DND-41 (cell line): Measurements from ENCODE around the gene CHMP4B.

Source experiments
- ATAC-seq: fragments of 200-7000 bp; cut with Tn5 transposase; 3 replicates; pipeline ENCODE4 v1.9.1; 2021; ENCODE audit warnings: low read depth; ENCODE audit not compliant: insufficient read depth
- DNase-seq: peaks from one replicate; pipeline ENCODE4 v3.0.0-alpha.2; 2020
- H2AFZ ChIP-seq: 2 replicates; pipeline ENCODE4 v1.6.0; 2012; ENCODE audit warnings: low read depth, low read length
- H3K27ac ChIP-seq: 2 replicates; pipeline ENCODE4 v1.5.1; 2012; ENCODE audit warnings: low read length, inconsistent platforms
- H3K27me3 ChIP-seq: fragments of 200-600 bp; sonication (generic); 2 replicates; pipeline ENCODE4 v1.6.0; 2012; ENCODE audit warnings: low read length, mild to moderate bottlenecking, inconsistent platforms; ENCODE audit not compliant: insufficient read depth, poor library complexity
- H3K36me3 ChIP-seq: 2 replicates; pipeline ENCODE4 v1.5.1; 2012; ENCODE audit warnings: low read length, inconsistent platforms; ENCODE audit not compliant: insufficient read depth
- H3K4me1 ChIP-seq: 2 replicates; pipeline ENCODE4 v1.5.1; 2012; ENCODE audit warnings: mild to moderate bottlenecking, low read length; ENCODE audit not compliant: insufficient read depth
- H3K4me2 ChIP-seq: 2 replicates; pipeline ENCODE4 v1.6.0; 2012; ENCODE audit warnings: mild to moderate bottlenecking, moderate library complexity, low read length, inconsistent platforms; ENCODE audit not compliant: insufficient read depth
- H3K4me3 ChIP-seq, 2 experiments: fragments of 200-600 bp in 1 of 2; shearing (Covaris generic) in 1 of 2; 2 replicates each; pipeline ENCODE4 v1.5.1; 2012 to 2016; ENCODE audit warnings: inconsistent platforms in 2 of 2, low read length in 2 of 2, mild to moderate bottlenecking in 2 of 2, low read depth in 1 of 2, moderate library complexity in 1 of 2
- H3K79me2 ChIP-seq: 2 replicates; pipeline ENCODE4 v1.6.0; 2012; ENCODE audit warnings: low read length, inconsistent platforms; ENCODE audit not compliant: insufficient read depth
- H3K9ac ChIP-seq: 2 replicates; pipeline ENCODE4 v1.6.0; 2012; ENCODE audit warnings: low read depth, mild to moderate bottlenecking, inconsistent platforms, low read length, moderate library complexity
- H3K9me3 ChIP-seq: 2 replicates; pipeline ENCODE4 v1.5.1; 2012; ENCODE audit warnings: low read length, moderate library complexity, mild to moderate bottlenecking, inconsistent platforms; ENCODE audit not compliant: insufficient read depth, severe bottlenecking
- H4K20me1 ChIP-seq: 2 replicates; pipeline ENCODE4 v1.6.0; 2012; ENCODE audit warnings: low read length; ENCODE audit not compliant: insufficient read depth
- EZH2 ChIP-seq: IDR thresholded peaks from 3 replicates; pipeline ENCODE4 v1.6.1; 2012; ENCODE audit warnings: borderline replicate concordance, low read depth, mild to moderate bottlenecking, moderate library complexity, low read length, inconsistent platforms; ENCODE audit not compliant: severe bottlenecking
- TF ChIP-seq, protein P1 (sequence below): IDR thresholded peaks from 2 replicates; pipeline ENCODE4 v1.5.1; 2012; ENCODE audit warnings: borderline replicate concordance, low read length, moderate library complexity, mild to moderate bottlenecking; ENCODE audit not compliant: poor library complexity, severe bottlenecking; ENCODE audit errors: extremely low read depth

CHMP4B gene

DNA sequence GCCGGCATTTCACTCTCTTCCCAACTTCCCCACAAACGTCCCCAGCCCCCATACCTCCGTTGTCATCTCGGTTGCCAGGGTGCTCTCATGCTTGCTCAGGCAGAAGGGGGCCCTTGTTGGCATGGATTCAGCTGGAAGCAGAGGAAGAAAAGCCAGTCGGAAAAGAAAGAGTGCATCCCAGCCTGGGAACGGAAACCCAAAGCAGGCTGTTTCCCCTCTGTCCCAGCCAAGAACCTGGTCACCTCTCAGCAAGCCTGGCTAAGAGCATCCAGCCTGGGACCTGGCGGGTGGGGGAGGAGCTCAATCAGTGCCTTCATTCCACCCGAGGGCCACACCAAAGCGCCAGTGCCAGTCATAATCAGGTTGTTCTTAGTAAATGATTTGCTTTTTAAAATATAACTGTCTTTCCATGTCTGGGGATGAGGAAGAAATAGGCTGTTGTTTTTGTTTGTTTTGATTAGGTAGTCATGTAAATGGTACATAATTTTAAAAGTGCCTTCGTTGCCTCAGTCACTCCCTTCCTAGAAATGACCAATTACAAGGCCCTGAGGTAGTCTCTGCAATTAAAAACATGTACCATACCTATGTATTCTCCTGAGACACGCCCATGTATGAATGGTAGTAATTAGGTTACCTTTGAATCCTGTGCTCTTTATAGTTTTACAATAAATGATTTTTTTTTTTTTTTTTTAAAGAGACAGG lies 21.1 kb downstream of the CHMP4B start:
- Histone ChIP-seq H2AFZ (no peak overlapping the region), H3K4me2 (no peak overlapping the region), H3K4me1 (no peaks in the 10 kb centered on the region), H4K20me1 (peaks cover 77% of the 10 kb centered on the region), H3K27me3 (no peaks in the 10 kb centered on the region), H3K9ac (no peak overlapping the region), H3K4me3 (no peak overlapping the region), H3K36me3 (peaks cover 13% of the 10 kb centered on the region), H3K27ac (no peak overlapping the region), H3K79me2 (peaks cover 98% of the 10 kb centered on the region), H3K9me3 (no peaks in the 10 kb centered on the region)
- ATAC-seq = no peak
- DNase-seq = no peak
- no peak for TF ChIP-seq EZH2
- TF ChIP-seq, protein P1, sequence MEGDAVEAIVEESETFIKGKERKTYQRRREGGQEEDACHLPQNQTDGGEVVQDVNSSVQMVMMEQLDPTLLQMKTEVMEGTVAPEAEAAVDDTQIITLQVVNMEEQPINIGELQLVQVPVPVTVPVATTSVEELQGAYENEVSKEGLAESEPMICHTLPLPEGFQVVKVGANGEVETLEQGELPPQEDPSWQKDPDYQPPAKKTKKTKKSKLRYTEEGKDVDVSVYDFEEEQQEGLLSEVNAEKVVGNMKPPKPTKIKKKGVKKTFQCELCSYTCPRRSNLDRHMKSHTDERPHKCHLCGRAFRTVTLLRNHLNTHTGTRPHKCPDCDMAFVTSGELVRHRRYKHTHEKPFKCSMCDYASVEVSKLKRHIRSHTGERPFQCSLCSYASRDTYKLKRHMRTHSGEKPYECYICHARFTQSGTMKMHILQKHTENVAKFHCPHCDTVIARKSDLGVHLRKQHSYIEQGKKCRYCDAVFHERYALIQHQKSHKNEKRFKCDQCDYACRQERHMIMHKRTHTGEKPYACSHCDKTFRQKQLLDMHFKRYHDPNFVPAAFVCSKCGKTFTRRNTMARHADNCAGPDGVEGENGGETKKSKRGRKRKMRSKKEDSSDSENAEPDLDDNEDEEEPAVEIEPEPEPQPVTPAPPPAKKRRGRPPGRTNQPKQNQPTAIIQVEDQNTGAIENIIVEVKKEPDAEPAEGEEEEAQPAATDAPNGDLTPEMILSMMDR = no peak

DNA sequence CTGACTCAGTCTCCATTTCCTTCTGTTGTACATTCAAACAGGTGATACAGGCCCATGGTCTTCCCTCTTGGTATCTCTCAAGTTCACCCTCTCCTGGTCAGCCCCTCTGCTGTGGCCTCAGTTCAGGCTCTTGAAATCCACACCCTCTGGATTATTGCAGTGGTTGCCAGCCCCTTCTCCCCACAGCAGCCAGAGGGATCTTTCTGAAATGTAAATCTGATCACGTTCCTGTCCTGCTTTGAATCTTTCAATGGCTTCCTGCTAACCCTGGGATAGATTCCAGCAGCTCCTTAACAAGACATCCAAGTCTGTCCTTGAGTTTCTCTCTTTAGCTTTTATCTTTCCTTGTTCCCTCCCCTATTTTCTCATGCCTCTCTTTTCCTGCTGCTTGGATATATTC lies 22.2 kb downstream of the CHMP4B start:
- no peak overlapping the region for H3K4me2 ChIP-seq
- no peaks in the 10 kb centered on the region for H3K27me3 ChIP-seq
- ATAC-seq (no peak), DNase-seq (no peak)
- no peak overlapping the region for H3K27ac ChIP-seq
- H3K36me3 ChIP-seq = peaks cover 13% of the 10 kb centered on the region
- H3K4me3 ChIP-seq = no peak overlapping the region
- no peaks in the 10 kb centered on the region for H3K9me3 ChIP-seq
- H4K20me1 ChIP-seq = peaks cover 77% of the 10 kb centered on the region
- TF ChIP-seq, protein P1 = no peak
- no peak for TF ChIP-seq EZH2
- no peak overlapping the region for H2AFZ ChIP-seq
- no peaks in the 10 kb centered on the region for H3K4me1 ChIP-seq
- H3K79me2 ChIP-seq = peaks cover 98% of the 10 kb centered on the region
- H3K9ac ChIP-seq = no peak overlapping the region

DNA sequence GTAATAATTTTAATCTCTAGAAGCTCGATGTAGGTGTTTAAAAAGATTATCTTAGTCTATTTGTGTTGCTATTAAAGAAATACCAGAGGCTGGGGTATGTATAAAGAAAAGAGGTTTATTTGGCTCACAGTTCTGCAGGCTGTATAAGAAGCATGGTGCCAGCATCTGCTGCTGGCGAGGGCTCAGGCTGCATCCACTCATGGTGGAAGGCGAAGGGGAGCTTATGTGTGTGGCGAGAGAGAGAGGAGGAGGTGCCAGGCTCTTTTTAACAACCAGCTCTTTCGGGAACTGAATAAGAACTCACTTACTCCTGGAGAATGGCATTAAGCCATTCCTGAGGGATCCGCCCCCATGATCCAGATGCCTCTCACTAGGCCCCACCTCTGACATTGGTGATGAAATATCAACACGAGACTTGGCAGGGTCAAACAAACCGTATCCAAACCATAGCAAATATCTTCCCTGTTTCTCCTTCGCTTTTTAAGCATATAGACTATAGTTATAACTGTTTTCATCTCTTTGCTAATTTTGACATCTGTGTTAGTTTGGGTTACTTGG lies 24.5 kb downstream of the CHMP4B start:
- Histone ChIP-seq H3K4me1 (no peaks in the 10 kb centered on the region), H3K27ac (no peak overlapping the region), H2AFZ (no peak overlapping the region), H3K9me3 (no peaks in the 10 kb centered on the region), H3K27me3 (no peaks in the 10 kb centered on the region), H4K20me1 (peaks cover 76% of the 10 kb centered on the region), H3K36me3 (peaks cover 13% of the 10 kb centered on the region), H3K4me3 (no peak overlapping the region), H3K4me2 (no peak overlapping the region), H3K9ac (no peak overlapping the region), H3K79me2 (peaks cover 98% of the 10 kb centered on the region)
- ATAC-seq = no peak
- no peak for DNase-seq
- TF ChIP-seq EZH2 = no peak
- TF ChIP-seq, protein P1 = no peak
